Stimulated activated CD4-positive, alpha-beta T cell treated with anti-CD3 and anti-CD28 coated beads, Interleukin-1b, Interleukin-23, amount 100 ng/mL, for 1 hour (primary cell): ENCODE measurements around the gene GTF3C5.
"Not testable (repeated sequence)": the region's sequence is repeated elsewhere in the genome, so short reads cannot be mapped to it uniquely, and the experiment has no call there.

Source experiments
- DNase-seq, 2 donors: peaks; one replicate each; pipeline ENCODE4 v3.0.0-alpha.2; 2020; ENCODE audit warnings: low read depth in 2 of 2

Gene GTF3C5

DNA sequence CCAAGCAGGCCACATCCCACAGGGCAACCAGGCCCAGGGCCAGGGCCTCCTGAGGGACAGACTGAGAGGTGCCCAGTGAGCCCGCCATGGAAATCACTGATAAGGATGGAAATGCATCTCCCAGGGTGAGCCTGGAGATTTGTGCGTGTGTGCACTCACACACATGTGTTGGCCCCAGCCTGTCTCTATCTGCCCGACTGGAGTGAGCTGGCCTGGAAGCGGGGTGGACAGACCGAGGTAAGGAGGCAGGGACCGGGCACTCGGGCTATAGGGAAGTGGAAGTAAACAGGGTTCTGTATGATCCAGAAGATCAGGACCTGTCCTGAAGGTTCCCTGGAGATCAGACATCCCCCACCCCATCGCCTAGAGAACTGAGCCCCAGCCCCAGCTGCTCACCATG is 34.9 kb upstream of the GTF3C5 start:
- no peak for DNase-seq

DNA sequence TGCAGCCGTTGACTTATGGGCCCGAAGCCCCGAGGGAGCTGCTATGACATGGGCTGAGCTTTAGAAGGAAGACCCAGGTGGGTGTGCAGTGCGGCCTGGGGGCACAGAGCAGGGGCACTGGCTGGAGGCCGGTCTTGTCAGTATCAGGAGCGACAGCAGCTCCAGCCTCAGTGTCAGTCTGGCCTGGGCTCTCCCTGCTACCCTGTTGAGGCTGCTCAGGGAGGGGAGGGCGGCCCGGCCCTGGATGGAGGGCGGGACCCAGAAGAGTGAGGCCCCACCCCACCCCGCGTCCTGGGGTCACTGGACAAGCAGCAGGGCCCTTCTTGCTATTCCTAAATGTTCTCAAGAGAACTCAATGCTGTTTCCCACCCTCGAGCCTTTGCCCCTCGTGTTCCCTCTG is 34.3 kb upstream of the GTF3C5 start:
- no peak for DNase-seq

DNA sequence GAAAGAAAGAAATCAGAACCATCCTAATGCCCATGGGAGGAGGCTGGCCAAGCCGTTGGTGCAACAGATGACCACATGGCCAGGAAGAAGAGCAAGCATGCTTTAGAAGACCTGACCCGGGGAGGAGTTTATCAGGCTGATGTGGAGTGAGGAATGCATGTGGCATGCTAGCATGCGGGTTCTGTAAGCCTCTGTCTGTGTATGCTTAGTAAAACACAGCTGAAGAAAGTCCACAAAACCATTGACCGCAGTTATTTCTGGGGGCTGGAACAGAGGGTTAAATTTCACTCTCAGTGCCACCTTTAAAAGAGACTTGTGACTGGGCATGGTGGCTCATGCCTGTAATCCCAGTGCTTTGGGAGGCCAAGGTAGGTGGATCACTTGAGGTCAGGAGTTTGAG is 33.2 kb upstream of the GTF3C5 start:
- no peak for DNase-seq

- DNase-seq: not testable (repeated sequence)
Measured at GRCh38 chr9:132998221-132998620, 32.6 kb upstream of the GTF3C5 start.

- DNase-seq: no peak
Measured at GRCh38 chr9:132998831-132999635, 31.8 kb upstream of the GTF3C5 start.

DNA sequence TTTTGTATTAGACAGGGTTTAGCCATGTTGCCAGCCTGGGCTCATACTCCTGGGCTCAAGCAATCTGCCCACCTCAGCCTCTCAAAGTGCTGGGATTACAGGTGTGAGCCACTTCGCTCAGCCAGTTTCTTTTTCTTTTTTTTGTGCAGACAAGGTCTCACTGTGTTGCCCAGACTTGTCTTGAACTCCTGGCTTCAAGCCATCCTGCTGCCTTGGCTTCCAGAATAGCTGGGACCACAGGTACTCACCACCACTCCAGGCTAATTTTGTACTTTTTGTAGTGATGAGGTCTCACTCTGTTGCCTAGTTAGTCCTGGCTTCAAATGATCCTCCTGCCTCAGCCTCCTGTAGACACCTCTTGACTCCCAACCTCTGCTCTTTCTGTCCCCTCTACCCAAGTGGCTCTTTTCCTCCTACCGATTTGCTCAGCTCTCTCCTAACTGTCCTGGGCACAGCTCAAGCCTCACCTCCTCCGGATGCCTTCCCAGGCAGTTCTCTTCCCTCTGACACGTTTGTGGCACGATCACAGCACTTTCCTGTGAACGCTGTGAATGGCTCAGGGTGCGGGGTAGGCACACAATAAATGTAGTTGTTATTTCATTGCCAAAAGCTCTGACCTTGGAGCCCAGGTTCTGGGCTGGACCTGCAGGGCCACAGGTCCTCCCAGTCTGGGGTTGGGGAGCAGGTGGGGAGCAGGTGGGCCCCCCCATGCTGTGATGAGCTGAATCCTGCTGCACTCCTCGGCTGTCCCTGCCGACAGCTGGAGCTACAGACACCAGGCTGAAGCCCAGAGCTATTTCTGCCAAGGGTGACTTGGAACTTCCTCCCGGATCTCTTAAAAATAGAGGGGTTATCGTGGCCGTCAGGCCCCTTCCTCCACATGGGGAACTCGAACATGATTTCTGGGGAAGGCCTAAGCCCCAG is 28.4 kb upstream of the GTF3C5 start:
- DNase-seq: no peak

GRCh38 chr9:133003071-133003461 is 27.7 kb upstream of the GTF3C5 start:
- DNase-seq: no peak

GRCh38 chr9:133003671-133004090 is 27.1 kb upstream of the GTF3C5 start:
- no peak for DNase-seq

DNA sequence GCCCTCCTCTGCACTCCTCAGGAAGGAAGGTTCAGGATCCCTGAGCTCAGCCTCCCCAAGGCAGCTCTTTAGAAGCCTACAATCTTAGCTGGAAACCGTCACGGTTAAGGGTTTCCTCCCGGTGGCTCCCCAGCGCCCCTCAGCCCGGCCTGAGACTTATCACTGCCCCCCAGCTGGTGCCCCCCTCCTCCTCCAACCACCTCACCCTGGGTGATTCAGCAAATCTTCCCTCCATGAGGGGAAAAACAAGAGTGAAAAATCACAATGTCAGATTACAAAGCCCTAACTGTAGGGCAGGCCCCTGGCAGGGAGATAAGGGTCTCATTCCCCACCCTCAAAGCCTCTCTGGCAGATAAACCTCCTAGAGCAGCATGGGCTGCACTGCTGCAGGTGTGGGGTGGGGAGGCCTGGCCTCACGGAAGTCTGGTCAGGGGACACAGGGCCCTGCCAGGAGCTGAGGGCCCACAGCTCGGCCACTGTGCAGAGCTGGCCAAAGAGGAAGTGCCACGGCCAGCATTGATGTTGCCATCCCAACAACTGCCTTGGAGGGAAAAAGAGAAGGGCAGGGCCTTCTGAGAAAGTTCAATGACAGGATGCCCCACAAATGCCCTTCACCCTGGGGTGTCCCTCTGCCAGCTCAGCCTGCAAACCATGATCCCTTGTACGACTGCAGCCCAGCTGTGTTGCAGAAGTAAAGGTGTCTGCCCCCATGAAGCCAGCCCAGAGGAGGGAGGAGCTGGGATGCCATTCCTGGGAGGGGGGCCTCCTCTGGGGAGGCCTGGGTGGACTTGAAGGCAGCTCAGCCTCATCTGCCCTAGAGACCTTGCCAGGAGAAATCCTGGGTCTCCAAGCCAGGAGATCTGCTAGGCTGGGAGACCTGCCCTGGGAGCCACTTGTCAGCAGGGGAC is 26.5 kb upstream of the GTF3C5 start:
- no peak for DNase-seq

GRCh38 chr9:133004999-133005760 is 25.6 kb upstream of the GTF3C5 start:
- DNase-seq: no peak

- DNase-seq: no peak
Measured at GRCh38 chr9:133005957-133006356, 24.8 kb upstream of the GTF3C5 start.

DNA sequence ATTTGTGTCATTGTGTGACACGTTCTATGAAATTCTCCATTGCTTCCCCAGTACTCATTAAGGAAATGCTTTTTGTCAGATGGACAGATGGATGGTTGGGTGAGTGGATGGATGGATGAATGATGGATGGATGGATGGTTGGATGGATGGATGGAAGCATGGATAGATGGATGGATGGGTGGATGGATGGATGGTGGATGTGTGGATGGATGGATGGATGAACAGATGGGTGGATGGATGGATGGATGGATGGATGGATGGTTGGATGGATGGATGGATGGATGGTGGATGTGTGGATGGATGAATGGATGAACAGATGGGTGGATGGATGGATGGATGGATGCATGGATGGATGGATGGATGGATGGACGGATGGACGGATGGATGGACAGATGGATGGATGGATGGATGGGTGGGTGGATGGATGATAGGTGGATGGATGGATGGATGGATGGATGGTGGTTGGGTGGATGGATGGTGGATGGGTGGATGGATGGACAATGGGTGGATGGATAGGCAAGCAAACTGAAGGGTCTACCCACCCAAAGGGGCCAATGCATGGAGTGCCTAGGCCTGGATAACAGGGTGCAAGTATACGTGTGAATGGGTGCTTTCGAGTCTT is 24.0 kb upstream of the GTF3C5 start:
- no peak for DNase-seq

- no peak for DNase-seq
Measured at GRCh38 chr9:133008406-133008805, 22.4 kb upstream of the GTF3C5 start.

DNA sequence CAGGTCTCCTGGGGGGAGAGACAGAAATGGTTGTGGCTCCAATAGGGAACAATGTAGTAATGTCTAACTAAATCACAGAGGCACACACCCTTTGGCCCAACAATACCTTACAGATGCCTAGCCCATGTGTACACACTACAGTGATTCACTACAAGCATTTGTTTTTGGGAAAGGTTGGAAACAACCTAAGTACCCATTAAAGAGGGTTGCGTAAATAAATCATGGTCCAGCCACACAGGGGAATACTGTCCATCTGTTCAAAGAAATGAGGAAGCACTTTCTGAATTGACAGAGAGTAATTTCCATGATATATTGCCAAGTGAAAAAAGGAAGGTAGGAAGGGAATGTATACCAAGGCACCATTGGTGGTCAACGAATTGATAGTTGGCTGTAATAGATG is 22.0 kb upstream of the GTF3C5 start:
- DNase-seq: no peak

DNA sequence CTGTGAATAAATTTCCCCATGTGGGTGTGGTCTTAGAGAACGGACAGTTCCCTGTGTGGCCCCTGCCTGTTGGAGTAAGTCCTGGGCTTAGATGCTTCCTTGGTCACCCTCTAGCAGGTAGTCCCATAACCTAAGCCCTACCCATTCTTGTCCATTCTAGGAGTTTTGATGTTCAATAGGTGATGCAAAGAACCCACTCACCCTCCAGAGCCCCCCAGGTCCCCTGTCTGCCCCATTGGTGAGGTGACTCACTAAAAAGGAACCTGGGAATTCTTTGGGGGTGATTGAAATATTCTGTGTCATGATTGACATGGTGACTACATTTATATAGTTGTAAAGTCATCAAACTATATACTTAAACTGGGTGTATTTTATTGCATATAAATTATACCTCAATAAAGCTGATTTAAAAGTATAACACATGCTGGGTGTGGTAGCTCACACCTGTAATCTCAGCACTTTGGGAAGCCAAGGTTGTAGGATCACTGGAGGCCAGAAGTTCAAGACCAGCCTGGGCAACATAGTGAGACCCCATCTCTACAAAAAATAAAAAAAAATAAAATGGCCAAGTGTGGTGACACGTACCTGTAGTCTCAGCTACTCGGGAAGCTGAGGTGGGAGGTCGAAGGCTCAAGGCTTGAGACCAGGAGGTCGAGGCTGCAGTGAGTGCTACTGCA is 20.8 kb upstream of the GTF3C5 start:
- DNase-seq: no peak

- DNase-seq: no peak
Measured at GRCh38 chr9:133014696-133015095, 16.1 kb upstream of the GTF3C5 start.

GRCh38 chr9:133023117-133023890 is 7.5 kb upstream of the GTF3C5 start:
- DNase-seq: no peak

GRCh38 chr9:133026426-133026825 is 4.4 kb upstream of the GTF3C5 start:
- DNase-seq: no peak

DNA sequence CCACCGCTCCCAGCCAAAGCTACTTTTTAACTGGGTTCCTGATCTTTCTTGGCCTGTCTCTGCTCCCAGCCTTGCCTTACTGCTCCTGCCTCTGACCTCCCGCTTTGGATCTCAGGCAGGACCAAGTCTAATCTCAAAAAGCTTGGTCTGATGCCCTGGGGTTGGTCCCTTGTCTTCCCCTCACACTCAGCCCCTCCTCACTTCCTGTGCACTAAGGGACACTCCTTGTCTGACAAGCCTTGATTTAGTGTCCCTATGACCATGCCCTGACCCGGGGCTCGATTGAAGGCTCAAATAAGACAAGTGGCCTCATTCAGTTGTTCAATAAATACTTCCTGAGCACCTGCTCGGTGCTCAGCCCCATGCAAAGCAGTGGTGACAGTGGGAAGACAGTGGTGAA is 3.7 kb upstream of the GTF3C5 start:
- DNase-seq: no peak
